ENCODE measurements around the gene ADGRA3.

Gene ADGRA3

DNA sequence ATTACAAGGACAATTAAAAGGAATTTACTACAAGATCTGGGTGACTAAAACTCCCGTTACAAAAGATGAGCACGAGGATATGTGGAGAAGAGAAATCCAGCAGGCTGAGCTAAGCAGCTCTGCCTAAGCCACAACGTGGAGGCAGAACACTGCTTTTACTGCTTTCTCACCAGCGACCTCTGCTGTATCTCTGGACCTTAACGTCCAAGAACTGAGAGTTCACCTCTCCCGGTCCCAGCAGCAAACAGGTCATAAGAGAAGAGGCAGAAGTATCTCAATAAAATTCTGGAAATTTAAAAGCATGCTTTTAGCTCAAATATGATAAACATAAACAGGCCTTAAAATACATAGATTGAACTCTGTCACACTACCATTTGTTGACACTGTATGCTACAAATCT is 81.0 kb downstream of the ADGRA3 start:
- TF ChIP-seq CTCF (IDR thresholded peaks at IDR 0.05; ENCODE audit: poor library complexity, severe bottlenecking), result peak; percentile 42
- ATAC-seq (ENCODE audit: low read depth), result peak; percentile 59; the same call in 2 of the 3 replicates
- no peaks in the 10 kb centered on the region for H3K27me3 ChIP-seq (ENCODE audit: insufficient read depth, poor library complexity, severe bottlenecking)
- no peaks in the 10 kb centered on the region for H3K4me1 ChIP-seq (ENCODE audit: insufficient read depth, poor library complexity, severe bottlenecking)
- DNase-seq (ENCODE audit: low spot score), result no peak
- no peaks in the 10 kb centered on the region for H3K9me3 ChIP-seq (ENCODE audit: severe bottlenecking)
- H3K27ac ChIP-seq (ENCODE audit: poor library complexity, severe bottlenecking), result no peak overlapping the region
- no peak overlapping the region for H3K4me3 ChIP-seq (ENCODE audit: severe bottlenecking)
- peaks cover 25% of the 10 kb centered on the region for H3K36me3 ChIP-seq (ENCODE audit: low read depth)

DNA sequence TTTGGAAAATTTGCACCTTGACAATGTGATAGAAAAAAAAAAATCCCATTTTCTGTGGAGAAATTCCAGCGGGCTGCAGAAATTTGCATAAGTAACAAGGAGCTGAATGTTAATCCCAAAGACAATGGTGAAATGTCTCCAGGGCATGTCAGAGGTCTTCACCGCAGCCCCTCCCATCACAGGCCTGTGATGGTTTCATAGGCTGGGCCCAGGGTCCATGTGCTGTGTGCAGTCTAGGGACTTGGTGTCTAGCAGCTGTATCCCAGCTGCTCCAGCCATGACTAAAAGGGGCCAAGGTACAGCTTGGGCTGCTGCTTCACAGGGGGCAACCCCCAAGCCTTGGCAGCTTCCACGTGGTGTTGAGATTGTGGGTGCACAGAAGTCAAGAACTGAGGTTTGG is 85.2 kb downstream of the ADGRA3 start:
- Histone ChIP-seq H3K9me3 (ENCODE audit: severe bottlenecking) (no peaks in the 10 kb centered on the region), H3K36me3 (ENCODE audit: low read depth) (peaks cover 28% of the 10 kb centered on the region), H3K4me3 (ENCODE audit: severe bottlenecking) (no peak overlapping the region), H3K27me3 (ENCODE audit: insufficient read depth, poor library complexity, severe bottlenecking) (no peaks in the 10 kb centered on the region), H3K27ac (ENCODE audit: poor library complexity, severe bottlenecking) (no peak overlapping the region), H3K4me1 (ENCODE audit: insufficient read depth, poor library complexity, severe bottlenecking) (no peaks in the 10 kb centered on the region)
- ATAC-seq (ENCODE audit: low read depth) (no peak), DNase-seq (ENCODE audit: low spot score) (no peak)
- TF ChIP-seq CTCF (IDR thresholded peaks at IDR 0.05; ENCODE audit: poor library complexity, severe bottlenecking), result no peak

GRCh38 chr4:22428441-22428840 is 87.4 kb downstream of the ADGRA3 start:
- Histone ChIP-seq H3K27me3 (ENCODE audit: insufficient read depth, poor library complexity, severe bottlenecking) (no peaks in the 10 kb centered on the region), H3K4me3 (ENCODE audit: severe bottlenecking) (no peak overlapping the region), H3K27ac (ENCODE audit: poor library complexity, severe bottlenecking) (no peak overlapping the region), H3K4me1 (ENCODE audit: insufficient read depth, poor library complexity, severe bottlenecking) (no peaks in the 10 kb centered on the region), H3K36me3 (ENCODE audit: low read depth) (peaks cover 31% of the 10 kb centered on the region), H3K9me3 (ENCODE audit: severe bottlenecking) (no peaks in the 10 kb centered on the region)
- DNase-seq (ENCODE audit: low spot score) (no peak), ATAC-seq (ENCODE audit: low read depth) (no peak)
- no peak for TF ChIP-seq CTCF (IDR thresholded peaks at IDR 0.05; ENCODE audit: poor library complexity, severe bottlenecking)

DNA sequence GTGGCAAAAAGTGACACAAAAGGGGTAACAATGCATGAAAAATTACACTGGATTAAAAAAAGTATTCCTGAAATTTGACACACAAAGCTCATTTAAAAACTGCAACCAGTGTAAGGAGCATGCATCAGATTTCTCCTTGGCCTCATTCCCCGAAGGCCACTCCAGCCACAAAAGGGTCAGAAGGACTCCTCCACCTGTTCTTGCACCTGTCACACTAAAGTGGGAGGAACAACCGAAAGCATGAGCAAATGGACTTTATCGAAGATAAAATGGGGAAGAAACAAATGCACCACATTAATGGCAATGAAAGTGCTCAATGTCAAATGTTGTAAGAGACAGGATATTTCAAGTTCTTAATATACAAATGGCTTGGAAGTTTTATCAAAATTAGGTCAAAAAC is 88.2 kb downstream of the ADGRA3 start:
- ATAC-seq (ENCODE audit: low read depth) (no peak), DNase-seq (ENCODE audit: low spot score) (no peak)
- Histone ChIP-seq H3K27ac (ENCODE audit: poor library complexity, severe bottlenecking) (no peak overlapping the region), H3K9me3 (ENCODE audit: severe bottlenecking) (no peaks in the 10 kb centered on the region), H3K36me3 (ENCODE audit: low read depth) (peaks cover 37% of the 10 kb centered on the region), H3K4me3 (ENCODE audit: severe bottlenecking) (no peak overlapping the region), H3K27me3 (ENCODE audit: insufficient read depth, poor library complexity, severe bottlenecking) (no peaks in the 10 kb centered on the region), H3K4me1 (ENCODE audit: insufficient read depth, poor library complexity, severe bottlenecking) (no peaks in the 10 kb centered on the region)
- TF ChIP-seq CTCF (IDR thresholded peaks at IDR 0.05; ENCODE audit: poor library complexity, severe bottlenecking), result no peak

- DNase-seq (ENCODE audit: low spot score), result no peak
- no peak for TF ChIP-seq CTCF (IDR thresholded peaks at IDR 0.05; ENCODE audit: poor library complexity, severe bottlenecking)
- no peak overlapping the region for H3K4me3 ChIP-seq (ENCODE audit: severe bottlenecking)
- peaks cover 39% of the 10 kb centered on the region for H3K36me3 ChIP-seq (ENCODE audit: low read depth)
- H3K27ac ChIP-seq (ENCODE audit: poor library complexity, severe bottlenecking), result no peak overlapping the region
- no peaks in the 10 kb centered on the region for H3K9me3 ChIP-seq (ENCODE audit: severe bottlenecking)
- no peak for ATAC-seq (ENCODE audit: low read depth)
- H3K4me1 ChIP-seq (ENCODE audit: insufficient read depth, poor library complexity, severe bottlenecking), result no peaks in the 10 kb centered on the region
- H3K27me3 ChIP-seq (ENCODE audit: insufficient read depth, poor library complexity, severe bottlenecking), result no peaks in the 10 kb centered on the region
Observed at GRCh38 chr4:22420291-22420690, 95.6 kb downstream of the ADGRA3 start.
